Effector CD8-positive, alpha-beta T cell (primary cell): Measurements from ENCODE around the gene CTSA.
A peak's percentile ranks its signal among the peaks of the same experiment; 100 is the strongest.
"Not testable (repeated sequence)": the region's sequence is repeated elsewhere in the genome, so short reads cannot be mapped to it uniquely, and the experiment has no call there.

ENCODE experiments used
- DNase-seq: peaks from one replicate; lab custom pipeline; 2025; lab: John Stamatoyannopoulos, UW

The CTSA gene

GRCh38 chr20:45866454-45866853, 24.7 kb upstream of the CTSA start:
- DNase-seq = no peak

GRCh38 chr20:45867136-45867818, 23.9 kb upstream of the CTSA start:
- no peak for DNase-seq

- DNase-seq = no peak
Measured at GRCh38 chr20:45867819-45868176, 23.3 kb upstream of the CTSA start.

GRCh38 chr20:45872626-45873025, 18.5 kb upstream of the CTSA start:
- DNase-seq = no peak

- DNase-seq = no peak
Measured at GRCh38 chr20:45873409-45874103, 17.6 kb upstream of the CTSA start.

- not testable (repeated sequence) for DNase-seq
Measured at GRCh38 chr20:45874104-45874481, 17.0 kb upstream of the CTSA start.

- no peak for DNase-seq
Measured at GRCh38 chr20:45874576-45874975, 16.6 kb upstream of the CTSA start.

- no peak for DNase-seq
Measured at GRCh38 chr20:45878076-45878761, 12.9 kb upstream of the CTSA start.

- peak; percentile 99 for DNase-seq
Measured at GRCh38 chr20:45880988-45881788, 9.9 kb upstream of the CTSA start, which contains the start of gene ZSWIM1. ZSWIM1 (plus strand) TSS chr20:45881227; CDS start chr20:45882593, 1,366 bp downstream.

- no peak for DNase-seq
Measured at GRCh38 chr20:45882469-45883099, 8.6 kb upstream of the CTSA start.

- no peak for DNase-seq
Measured at GRCh38 chr20:45883100-45883469, 8.1 kb upstream of the CTSA start.

- DNase-seq = no peak
Measured at GRCh38 chr20:45886590-45887345, 4.4 kb upstream of the CTSA start.

GRCh38 chr20:45887346-45887715, 3.8 kb upstream of the CTSA start, which contains the start of gene SPATA25:
SPATA25 (minus strand) TSS chr20:45887622; CDS start chr20:45887590, 32 bp downstream.
- no peak for DNase-seq

- DNase-seq = no peak
Measured at GRCh38 chr20:45888681-45889080, 2.5 kb upstream of the CTSA start.

- DNase-seq = peak; percentile 30
Measured at GRCh38 chr20:45890077-45890984, 804 bp upstream of the CTSA start.

- DNase-seq = no peak
Measured at GRCh38 chr20:45892049-45892825, 1.1 kb downstream of the CTSA start.

GRCh38 chr20:45892828-45893500, 1.8 kb downstream of the CTSA start:
- DNase-seq = no peak

GRCh38 chr20:45893831-45894230, 2.7 kb downstream of the CTSA start:
- DNase-seq = no peak

GRCh38 chr20:45894797-45895196, 3.7 kb downstream of the CTSA start:
- no peak for DNase-seq
